Jurkat, Clone E6-1 (cell line): ENCODE data around the gene TC2N.

Experiments
- DNase-seq: peaks from one replicate; pipeline ENCODE4 v3.0.0-alpha.2; 2011; ENCODE audit warnings: low read depth, low spot score
- H3K4me3 ChIP-seq: 2 replicates; pipeline ENCODE4 v1.5.1; 2011; ENCODE audit warnings: mild to moderate bottlenecking, low read length, control low read depth, moderate library complexity

Gene TC2N

GRCh38 chr14:91796617-91797347, 70.6 kb downstream of the TC2N start:
- H3K4me3 ChIP-seq: no peak overlapping the region
- no peak for DNase-seq

- DNase-seq: no peak
These were observed 73.6 kb downstream of the TC2N start for GRCh38 chr14:91793704-91794103.

DNA sequence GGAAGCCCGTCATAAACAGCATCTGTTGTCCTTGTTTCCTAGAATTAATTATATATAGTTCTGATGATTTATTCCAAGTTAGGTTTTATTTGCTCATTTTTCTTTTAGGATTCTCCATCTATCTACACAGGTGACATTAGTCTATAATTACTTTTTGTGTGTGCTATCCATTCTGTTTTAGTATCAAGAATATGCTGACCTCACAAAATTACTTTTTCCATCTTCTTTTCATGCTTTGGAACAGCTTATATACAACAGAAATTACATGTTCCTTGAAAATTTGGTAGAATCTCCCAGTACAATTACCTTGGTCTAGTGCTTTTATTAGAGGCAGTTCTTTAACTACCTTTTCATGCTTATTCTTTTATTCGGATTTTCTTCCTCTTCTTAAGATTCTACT, 81.1 kb downstream of the TC2N start:
- no peak overlapping the region for H3K4me3 ChIP-seq
- no peak for DNase-seq

More at GRCh38 chr14:91793704-91794103, 73.6 kb downstream of the TC2N start:
- H3K4me3 ChIP-seq: no peak overlapping the region

- no peak overlapping the region for H3K4me3 ChIP-seq
- no peak for DNase-seq
These were observed 86.9 kb downstream of the TC2N start for GRCh38 chr14:91780452-91780851.

GRCh38 chr14:91778217-91778616, 89.1 kb downstream of the TC2N start:
- DNase-seq: no peak
- H3K4me3 ChIP-seq: no peak overlapping the region

GRCh38 chr14:91774140-91775096, 92.9 kb downstream of the TC2N start:
- no peak overlapping the region for H3K4me3 ChIP-seq
- DNase-seq: no peak

DNA sequence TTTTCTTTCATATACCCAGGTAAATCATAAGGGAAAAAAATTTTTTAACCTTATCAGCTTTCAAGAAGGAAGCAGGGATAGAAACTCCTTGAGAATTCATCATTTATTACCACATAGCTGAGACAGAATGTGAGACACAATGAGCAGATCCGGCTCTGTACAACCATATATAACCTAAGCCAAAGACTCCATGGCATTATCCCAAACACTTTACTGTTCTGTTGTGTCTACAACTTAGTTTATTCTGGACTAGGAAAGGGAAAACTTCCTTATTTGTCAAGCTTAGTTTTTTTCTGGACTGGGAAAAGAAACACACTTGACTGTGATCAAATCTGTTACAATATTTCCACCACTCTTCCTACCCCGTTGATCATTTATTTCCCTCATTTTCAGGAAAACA, 97.2 kb downstream of the TC2N start:
- DNase-seq: no peak
- H3K4me3 ChIP-seq: no peak overlapping the region

DNA sequence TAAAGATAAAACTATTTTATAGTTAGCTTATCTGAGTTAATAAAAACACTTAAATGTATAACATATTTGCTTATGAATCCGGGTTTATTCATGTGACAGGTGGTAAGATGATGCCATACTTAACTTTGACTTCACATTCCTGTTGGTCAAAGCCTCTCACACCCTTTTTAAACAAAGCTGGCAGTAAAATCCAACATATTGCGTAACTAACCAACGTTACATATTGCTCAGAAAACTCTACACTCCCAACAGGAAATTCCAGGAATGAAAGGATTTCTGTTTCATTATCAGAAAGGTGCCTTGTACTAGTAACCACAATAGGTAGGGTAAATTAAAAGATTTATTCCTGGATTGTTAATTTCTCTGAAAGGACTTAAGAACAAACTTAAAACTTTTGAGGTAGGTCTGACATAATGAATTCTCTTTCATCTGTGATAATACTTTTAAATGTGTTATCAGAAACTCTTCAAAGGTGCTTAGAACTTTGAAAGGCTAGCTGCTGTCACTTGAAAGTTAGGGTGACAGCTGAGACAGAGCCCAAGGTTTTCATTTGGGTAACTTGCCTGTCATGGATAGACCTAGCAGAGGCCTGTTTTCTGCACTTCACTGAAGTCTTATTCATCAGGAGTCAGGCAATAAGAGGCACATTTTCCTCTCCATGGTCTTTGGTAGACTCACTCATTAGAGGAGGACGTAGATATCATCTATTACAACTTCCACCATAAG, 111.6 kb downstream of the TC2N start:
- DNase-seq: no peak
- no peak overlapping the region for H3K4me3 ChIP-seq

DNA sequence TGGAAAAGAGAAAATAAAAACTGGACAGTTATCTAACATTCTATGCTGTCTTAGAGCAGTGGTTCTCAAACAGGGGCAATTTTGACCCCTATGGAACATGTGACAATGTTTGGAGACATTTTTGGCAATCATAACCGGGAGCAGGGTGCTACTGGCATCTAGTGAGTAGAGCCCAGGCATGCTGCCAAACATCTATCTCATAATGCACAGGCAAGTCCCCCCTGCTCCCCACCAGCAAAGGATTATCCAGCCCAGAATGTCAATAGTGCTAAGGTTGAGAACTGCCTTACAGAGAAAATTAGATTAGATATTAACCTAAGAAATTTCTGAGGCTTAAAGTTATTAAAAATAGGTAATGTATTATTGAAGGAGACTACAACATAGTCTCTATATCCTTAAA, 112.5 kb downstream of the TC2N start:
- DNase-seq: no peak
- H3K4me3 ChIP-seq: no peak overlapping the region

- no peak for DNase-seq
- no peak overlapping the region for H3K4me3 ChIP-seq
These were observed 113.2 kb downstream of the TC2N start for GRCh38 chr14:91754185-91754584.

DNA sequence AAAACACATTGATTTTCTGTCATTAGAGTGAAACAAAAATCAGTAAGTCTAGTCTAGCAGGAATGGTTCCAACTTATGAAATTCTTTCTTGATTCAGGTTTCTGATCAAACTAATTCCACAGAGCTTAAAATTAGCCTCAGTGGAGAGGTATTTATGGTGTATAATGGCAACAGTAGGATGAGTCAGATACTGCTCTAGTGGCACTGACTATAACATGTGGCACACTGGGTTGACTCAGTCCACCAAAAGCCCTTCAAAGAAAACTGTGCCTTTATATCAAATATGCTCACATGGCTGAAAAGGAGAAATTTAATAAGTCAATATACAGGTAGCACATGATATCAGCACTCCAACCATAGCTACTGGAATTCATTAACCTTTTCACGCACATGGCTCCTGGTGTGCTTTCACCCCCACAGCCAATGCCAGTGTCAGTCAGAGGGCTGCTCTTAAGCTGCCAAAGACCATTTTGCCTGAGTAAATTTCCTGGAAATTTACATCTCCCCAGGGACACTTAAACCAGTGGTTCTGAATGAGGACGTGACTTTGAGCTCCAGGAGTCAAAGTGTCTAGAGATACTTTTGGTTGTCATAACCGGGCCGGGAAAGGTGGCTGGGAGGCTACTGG, 113.7 kb downstream of the TC2N start:
- DNase-seq: no peak
- H3K4me3 ChIP-seq: no peak overlapping the region

DNA sequence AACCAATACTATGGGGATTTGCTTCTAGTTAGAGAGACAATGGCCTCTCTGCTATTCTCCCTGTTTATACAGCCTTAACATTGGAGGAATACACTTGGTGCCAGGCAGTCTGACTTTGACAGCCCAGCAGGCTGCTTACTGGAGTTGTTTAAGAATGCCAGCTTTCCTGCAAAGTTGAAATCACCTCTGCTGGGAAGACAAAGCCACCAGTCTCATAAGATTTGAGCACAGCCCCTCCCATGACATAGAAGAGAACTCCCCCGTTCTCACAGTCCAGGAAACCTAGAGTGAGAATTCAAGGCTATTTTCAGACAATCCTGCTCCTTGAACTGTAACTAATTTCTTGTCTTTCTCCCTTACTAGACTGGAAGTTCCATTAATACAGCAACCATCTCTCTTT, 114.4 kb downstream of the TC2N start:
- no peak overlapping the region for H3K4me3 ChIP-seq
- no peak for DNase-seq

- no peak overlapping the region for H3K4me3 ChIP-seq
- no peak for DNase-seq
These were observed 115.6 kb downstream of the TC2N start for GRCh38 chr14:91751719-91752118.

GRCh38 chr14:91750634-91751198, 116.6 kb downstream of the TC2N start:
- peak; percentile 8 for DNase-seq
- no peak overlapping the region for H3K4me3 ChIP-seq

- no peak overlapping the region for H3K4me3 ChIP-seq
- DNase-seq: no peak
These were observed 117.5 kb downstream of the TC2N start for GRCh38 chr14:91749868-91750267.

DNA sequence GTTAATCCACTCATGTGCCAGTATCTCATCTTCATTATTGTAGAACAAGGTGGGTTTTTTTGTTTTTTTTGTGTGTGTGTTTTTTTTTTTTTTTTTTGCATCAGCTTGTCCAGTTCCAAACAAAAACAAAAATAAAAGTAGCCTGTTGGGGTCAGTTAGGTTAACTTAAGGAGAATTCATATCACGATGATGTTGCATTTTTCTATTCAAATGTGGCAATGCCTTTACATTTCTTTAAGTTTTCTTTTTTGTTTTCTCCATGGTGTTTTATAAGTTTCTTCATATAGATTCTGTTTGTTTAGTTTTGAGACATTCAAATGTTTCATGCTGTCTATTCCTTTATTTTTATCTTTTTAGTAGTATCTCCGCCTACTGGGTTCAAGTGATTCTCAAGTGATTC, 119.3 kb downstream of the TC2N start:
- no peak for DNase-seq
- H3K4me3 ChIP-seq: no peak overlapping the region

DNA sequence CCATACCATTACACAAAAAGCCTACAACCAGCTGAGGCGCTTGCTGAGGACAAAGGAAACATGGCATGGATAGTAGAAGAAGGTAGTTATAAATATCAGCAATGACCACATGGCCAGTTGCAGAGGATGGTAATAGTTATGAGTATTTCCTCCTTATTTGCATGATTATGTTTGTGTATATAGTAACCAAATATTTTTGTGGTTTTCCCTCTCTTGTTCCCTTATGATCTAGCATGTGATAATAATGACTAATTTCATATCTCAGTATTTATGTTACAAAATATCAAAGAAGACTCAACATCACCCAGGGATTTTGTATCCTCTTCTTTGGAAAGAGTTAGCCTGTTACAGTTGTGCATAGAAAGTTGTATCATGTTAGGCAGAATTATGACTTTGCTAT, 122.0 kb downstream of the TC2N start:
- DNase-seq: no peak
- no peak overlapping the region for H3K4me3 ChIP-seq

GRCh38 chr14:91744068-91744480, 123.3 kb downstream of the TC2N start:
- no peak for DNase-seq

GRCh38 chr14:91743305-91743653, 124.1 kb downstream of the TC2N start:
- no peak overlapping the region for H3K4me3 ChIP-seq
- DNase-seq: no peak

More at GRCh38 chr14:91744068-91744480, 123.3 kb downstream of the TC2N start:
- H3K4me3 ChIP-seq: no peak overlapping the region
